Glutamatergic neuron (in vitro differentiated cells): ENCODE measurements around the gene POLR1A. TPM values are rescaled to one million over a fixed set of nuclear protein-coding genes. Genes with fewer than 3 reads are reported as not detected.

ENCODE experiments used
- DNase-seq: peaks from one replicate; pipeline ENCODE4 v3.0.0; 2022
- H3K27ac Mint-ChIP-seq: one replicate; pipeline ENCODE4 v1.8.0; 2020; ENCODE audit warnings: mild to moderate bottlenecking, mixed read lengths, inconsistent platforms; ENCODE audit not compliant: unreplicated experiment
- H3K27me3 Mint-ChIP-seq: one replicate; pipeline ENCODE4 v1.8.0; 2020; ENCODE audit warnings: mild to moderate bottlenecking, moderate library complexity, mixed read lengths, inconsistent platforms; ENCODE audit not compliant: unreplicated experiment
- H3K36me3 Mint-ChIP-seq: one replicate; pipeline ENCODE4 v1.8.0; 2020; ENCODE audit warnings: mild to moderate bottlenecking, mixed read lengths, inconsistent platforms; ENCODE audit not compliant: unreplicated experiment
- H3K4me1 Mint-ChIP-seq: one replicate; pipeline ENCODE4 v1.8.0; 2020; ENCODE audit warnings: mild to moderate bottlenecking, low read depth, mixed read lengths, inconsistent platforms; ENCODE audit not compliant: unreplicated experiment
- H3K4me3 Mint-ChIP-seq: one replicate; pipeline ENCODE4 v1.8.0; 2020; ENCODE audit warnings: mild to moderate bottlenecking, mixed read lengths, inconsistent platforms; ENCODE audit not compliant: unreplicated experiment
- H3K9me3 Mint-ChIP-seq: one replicate; pipeline ENCODE4 v1.8.0; 2020; ENCODE audit warnings: mild to moderate bottlenecking, moderate library complexity, mixed read lengths, inconsistent platforms; ENCODE audit not compliant: unreplicated experiment
- CTCF ChIP-seq: fragments of 200-600 bp; sonication (generic); IDR thresholded peaks from one replicate; pipeline ENCODE4 v1.5.0; 2021; ENCODE audit not compliant: partially characterized antibody, unreplicated experiment
- total RNA-seq: library from RNA; stranded (reverse); fragmentation: NEBNext Ultra II Directional; extraction: Animal tissue kit (Norgen Biotek cat#: 25700); gene quantifications from one replicate; pipeline ENCODE4 v1.2.1, GENCODE V29; 2021; ENCODE audit not compliant: unreplicated experiment

Gene POLR1A
- total RNA-seq, 1 donor from 2014 or later: 34.7 TPM

DNA sequence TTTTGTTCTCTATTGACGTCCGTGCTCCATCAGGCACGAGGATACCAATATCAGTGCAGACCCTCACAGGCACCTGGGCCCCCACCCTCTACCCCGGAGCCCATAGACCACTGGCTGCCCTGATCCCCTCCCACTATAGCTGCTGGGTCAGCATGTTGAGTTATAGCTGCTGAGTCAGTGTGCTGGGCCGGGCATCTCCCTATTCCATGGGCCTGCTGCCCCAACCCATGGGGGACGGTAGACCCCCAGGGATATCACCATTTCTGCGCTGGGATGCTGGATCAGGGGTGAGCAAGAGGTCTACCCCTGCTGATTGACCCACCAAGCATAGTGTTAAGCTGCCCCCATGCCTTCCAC lies 116.8 kb downstream of the POLR1A start:
- Mint-ChIP-seq H3K4me3 (no peak overlapping the region), H3K27ac (no peak overlapping the region), H3K4me1 (no peaks in the 10 kb centered on the region), H3K27me3 (peaks cover 2% of the 10 kb centered on the region), H3K9me3 (no peaks in the 10 kb centered on the region), H3K36me3 (no peaks in the 10 kb centered on the region)
- TF ChIP-seq CTCF: no peak
- DNase-seq: no peak

DNA sequence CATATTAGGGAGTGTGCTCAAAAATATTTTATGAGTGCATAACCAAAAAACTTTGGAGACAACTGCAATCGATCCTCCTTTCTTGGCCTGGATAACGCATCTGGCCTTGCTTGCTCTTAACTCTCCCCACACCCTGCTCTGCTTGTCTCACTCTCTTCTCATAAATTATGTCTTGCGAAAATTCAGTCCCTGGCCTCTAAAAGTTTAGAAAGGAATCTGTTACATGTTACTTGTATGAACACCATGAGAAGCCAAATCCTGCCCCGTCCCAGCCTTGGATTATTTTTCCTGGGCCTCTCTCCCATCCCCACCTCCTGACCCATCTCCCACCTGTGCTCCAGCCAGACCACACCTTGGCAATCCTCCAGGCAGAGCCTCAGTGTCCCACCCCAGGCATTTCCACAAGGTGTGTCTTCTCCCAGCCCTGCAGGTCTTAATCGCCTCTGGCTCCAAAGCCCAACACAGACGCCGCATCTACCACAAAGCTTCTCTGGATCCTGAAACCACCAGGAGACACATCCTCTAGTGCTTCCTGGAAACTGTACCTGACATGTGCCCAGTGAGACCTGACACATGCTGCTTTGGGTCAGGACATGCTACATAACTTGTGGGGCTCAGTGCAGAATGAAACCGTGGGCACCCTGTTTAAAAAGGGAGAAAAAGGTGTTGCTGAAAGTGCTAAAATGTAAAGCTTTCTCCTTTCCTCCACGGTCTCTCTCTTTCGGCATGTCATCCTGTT lies 117.3 kb downstream of the POLR1A start:
- Mint-ChIP-seq H3K4me1 (no peaks in the 10 kb centered on the region), H3K4me3 (no peak overlapping the region), H3K27ac (no peak overlapping the region), H3K36me3 (no peaks in the 10 kb centered on the region), H3K27me3 (peaks cover 2% of the 10 kb centered on the region), H3K9me3 (no peaks in the 10 kb centered on the region)
- no peak for TF ChIP-seq CTCF
- no peak for DNase-seq

DNA sequence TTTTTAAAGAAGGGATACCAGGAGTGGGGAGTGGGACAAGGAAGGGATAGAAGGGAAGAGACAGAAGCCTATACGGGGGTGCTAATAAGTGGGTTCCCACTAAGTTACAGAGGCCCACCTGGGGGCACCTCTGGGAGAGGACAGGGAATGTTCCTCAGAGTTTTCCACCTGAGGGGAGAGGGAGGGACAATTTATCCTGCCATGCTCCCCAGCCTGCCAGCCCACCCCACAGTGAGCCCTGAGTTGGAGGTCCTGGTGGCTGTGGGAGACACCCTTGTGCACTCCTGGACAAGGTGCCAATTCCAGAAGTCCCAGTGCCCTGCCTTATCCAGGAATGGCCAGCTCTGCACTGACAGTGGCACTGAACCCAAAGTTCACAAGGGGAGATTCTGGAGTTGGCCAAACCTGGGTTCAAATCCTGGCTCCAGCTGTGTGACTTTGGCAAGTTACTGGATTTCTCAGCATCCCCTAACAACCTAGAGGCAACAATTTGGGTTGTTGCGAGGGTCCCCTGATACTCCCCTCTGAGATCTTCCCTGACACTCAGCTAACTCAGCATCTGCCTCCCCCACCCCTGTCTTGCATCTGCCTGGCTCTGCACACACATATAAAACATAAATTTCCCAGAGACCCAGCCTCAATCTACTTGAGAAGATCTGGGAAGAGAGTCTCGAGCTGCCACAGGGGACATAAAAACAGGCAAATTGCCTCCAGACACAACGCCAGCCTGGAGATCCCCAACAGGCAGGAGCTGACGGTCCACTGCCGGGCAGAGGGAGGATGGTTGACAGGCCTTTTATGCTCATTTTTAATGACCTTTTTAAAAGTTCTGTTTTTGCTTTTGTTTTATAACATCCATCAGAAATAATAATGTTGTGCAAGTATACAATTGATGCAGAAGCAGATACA lies 118.2 kb downstream of the POLR1A start:
- H3K27ac Mint-ChIP-seq: no peak overlapping the region

GRCh38 chr2:85986121-85986520 lies 119.6 kb downstream of the POLR1A start:
- Mint-ChIP-seq H3K4me3 (no peak overlapping the region), H3K36me3 (peaks cover 9% of the 10 kb centered on the region), H3K4me1 (no peaks in the 10 kb centered on the region), H3K9me3 (no peaks in the 10 kb centered on the region), H3K27ac (no peak overlapping the region), H3K27me3 (peaks cover 2% of the 10 kb centered on the region)
- no peak for DNase-seq
- TF ChIP-seq CTCF: no peak

More for the DNA sequence above, 118.2 kb downstream of the POLR1A start:
- H3K4me3 Mint-ChIP-seq: no peak overlapping the region
- no peak for TF ChIP-seq CTCF
- no peaks in the 10 kb centered on the region for H3K9me3 Mint-ChIP-seq
- H3K36me3 Mint-ChIP-seq: peaks cover 5% of the 10 kb centered on the region
- no peak for DNase-seq
- H3K4me1 Mint-ChIP-seq: no peaks in the 10 kb centered on the region
- peaks cover 2% of the 10 kb centered on the region for H3K27me3 Mint-ChIP-seq

- peaks cover 9% of the 10 kb centered on the region for H3K36me3 Mint-ChIP-seq
- H3K4me1 Mint-ChIP-seq: no peaks in the 10 kb centered on the region
- no peak overlapping the region for H3K4me3 Mint-ChIP-seq
- H3K27ac Mint-ChIP-seq: no peak overlapping the region
- no peak for TF ChIP-seq CTCF
- DNase-seq: no peak
- H3K27me3 Mint-ChIP-seq: peaks cover 2% of the 10 kb centered on the region
- no peaks in the 10 kb centered on the region for H3K9me3 Mint-ChIP-seq
Measured at GRCh38 chr2:85984788-85985187, 120.9 kb downstream of the POLR1A start.
